C4-2B (cell line): ENCODE measurements around the gene INHBC.

Experiments
- CTCF ChIP-seq: fragments of 450-650 bp; conservative IDR thresholded peaks from 2 replicates; pipeline ENCODE4 v1.5.1; 2017; ENCODE audit warnings: mild to moderate bottlenecking
- ZFX ChIP-seq: fragments of 450-650 bp; IDR thresholded peaks from 2 replicates; pipeline ENCODE4 v1.6.1; 2017

- no peak for TF ChIP-seq CTCF
- TF ChIP-seq ZFX, result no peak
Measured at GRCh38 chr12:57469296-57470164, 34.9 kb downstream of the INHBC start.
